GM20000 (cell line): Measurements from ENCODE around the gene SYTL3.

Experiments
- DNase-seq: peaks from one replicate; pipeline ENCODE4 v3.0.0; 2012; ENCODE audit warnings: low spot score
- CTCF ChIP-seq: IDR thresholded peaks from 2 replicates; pipeline ENCODE4 v1.5.1; 2012; ENCODE audit warnings: mild to moderate bottlenecking, control low read depth; ENCODE audit errors: extremely low read depth, missing control alignments

The SYTL3 gene

DNA sequence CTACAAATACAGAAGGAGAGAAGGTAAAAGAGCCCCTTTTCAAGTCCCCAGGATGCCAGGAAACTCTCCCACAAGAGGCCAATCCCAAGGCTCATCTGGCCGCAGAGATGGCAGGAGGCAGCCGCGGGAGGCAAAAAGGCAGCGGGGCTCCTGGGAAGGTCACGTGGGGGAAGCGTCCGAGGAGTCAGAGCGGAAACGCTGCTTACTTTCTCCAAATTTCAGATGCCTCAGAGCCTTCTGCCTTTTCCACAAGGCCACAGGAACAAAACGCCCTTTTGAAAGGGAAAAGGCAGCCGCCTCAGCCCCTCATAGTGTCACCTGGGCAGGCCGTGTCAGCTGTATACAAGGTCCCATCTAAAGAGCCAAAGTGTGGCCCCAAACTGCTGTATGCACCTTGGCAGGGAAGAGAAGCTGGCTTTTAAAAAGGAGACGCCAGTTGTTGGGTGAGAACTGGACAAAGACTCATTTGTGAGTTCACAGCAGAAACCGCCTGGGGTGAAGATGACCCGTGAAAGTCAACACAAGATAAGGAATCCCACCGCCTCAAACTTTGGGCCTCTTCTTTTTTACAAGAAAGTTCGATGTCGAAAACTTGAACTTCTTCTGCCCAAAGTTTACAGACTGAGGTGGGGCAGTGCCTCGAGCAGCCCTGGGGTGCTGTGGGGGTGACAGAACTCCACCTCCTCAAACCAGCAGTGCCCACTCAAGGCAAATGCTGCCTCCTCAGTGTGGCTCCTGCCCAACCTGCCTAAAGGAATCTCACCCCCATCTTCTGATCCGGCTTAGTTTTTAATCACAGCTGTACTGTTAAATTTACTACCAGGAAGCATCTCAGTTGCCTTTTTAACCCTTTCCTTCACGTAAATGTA, 124.0 kb downstream of the SYTL3 start:
- no peak for DNase-seq
- no peak for TF ChIP-seq CTCF

DNA sequence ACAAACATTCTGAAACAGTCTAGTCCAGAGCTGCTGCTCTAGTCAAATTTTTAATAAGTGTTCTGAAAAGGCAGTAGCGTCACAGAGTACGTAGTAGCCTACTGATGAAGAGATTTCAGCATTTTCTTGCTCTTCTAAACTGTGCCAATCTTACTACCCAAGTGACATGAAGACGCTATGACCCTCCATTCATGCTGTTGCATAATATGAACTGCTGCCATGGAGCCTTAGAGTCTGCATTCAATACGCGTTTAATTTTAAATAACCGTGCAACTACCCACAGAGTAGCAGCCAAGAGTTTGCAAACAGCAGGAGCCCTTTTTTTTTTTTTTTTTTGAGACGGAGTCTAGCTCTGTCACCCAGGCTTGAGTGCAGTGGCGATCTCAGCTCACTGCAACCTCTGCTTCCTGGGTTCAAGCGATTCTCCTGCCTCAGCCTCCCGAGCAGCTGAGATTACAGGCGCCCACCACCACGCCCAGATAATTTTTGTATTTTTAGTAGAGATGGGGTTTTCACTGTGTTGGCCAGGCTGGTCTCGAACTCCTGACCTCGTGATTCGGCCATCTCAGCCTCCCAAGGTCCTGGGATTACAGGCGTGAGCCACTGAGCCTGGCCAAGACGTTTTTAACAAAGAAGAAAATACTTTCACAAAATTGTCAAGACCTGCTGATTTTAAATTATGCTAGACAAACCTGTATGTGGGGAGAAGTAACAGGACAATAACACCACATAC, 125.0 kb downstream of the SYTL3 start:
- no peak for TF ChIP-seq CTCF

DNA sequence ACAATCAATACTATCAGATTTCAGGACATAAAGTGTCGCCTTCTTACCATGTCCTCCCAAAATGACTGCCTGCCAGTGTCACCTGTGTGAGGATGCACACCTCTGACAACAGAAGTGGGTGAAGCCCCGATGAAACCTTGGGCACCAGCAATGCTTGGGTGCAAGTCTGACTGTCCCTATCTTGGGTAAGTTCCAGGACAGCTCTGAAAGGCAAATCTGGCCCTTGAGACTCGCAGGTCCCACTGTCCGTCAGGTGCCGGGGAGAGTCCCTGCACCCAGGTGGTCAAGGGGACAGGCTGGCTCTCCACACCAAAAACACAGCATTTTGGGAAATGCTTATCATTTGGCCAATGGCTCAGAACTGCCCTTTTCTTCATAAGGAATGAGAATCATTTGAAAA, 126.0 kb downstream of the SYTL3 start:
- TF ChIP-seq CTCF, result no peak
- no peak for DNase-seq

More for the DNA sequence above, 125.0 kb downstream of the SYTL3 start:
- DNase-seq, result no peak

DNA sequence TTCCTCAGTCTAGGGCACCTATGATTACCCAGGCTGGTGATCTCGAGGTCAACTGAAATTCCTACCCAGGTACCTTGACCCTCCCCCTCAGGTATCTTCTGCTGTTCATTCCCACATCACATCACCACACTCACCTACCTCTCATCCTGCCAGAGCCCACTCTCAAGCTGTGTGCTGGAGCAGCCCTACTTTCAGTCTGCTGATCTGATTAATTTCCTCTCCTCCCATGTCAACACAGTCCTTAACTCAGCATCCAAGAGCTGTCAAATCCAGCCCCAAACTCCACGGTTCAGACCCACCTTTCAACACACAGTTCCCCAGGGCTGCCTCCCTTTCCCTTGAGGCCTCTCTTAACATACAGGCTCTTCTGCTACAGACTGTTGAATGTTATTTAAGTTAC, 126.9 kb downstream of the SYTL3 start:
- TF ChIP-seq CTCF, result no peak
- DNase-seq, result no peak

DNA sequence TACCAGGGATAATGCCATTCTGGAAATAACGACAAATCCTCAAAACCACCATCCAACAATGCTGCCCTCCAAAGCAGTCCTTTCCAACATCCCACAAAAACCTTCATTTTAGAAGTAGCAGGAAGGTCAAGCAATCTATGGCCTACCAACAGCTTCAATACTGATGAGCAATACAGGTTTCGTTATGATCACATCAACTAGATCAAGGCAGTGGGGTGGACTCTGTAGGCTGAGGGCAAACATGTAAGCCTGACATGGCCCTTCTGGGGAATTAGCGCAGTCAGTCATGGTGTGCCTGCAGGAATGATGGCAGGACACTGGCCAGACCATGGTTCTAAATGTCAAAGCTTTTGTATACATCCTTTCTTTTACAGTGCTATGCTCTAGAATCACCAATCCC, 127.7 kb downstream of the SYTL3 start:
- no peak for TF ChIP-seq CTCF

GRCh38 chr6:158778005-158778527, 128.2 kb downstream of the SYTL3 start:
- no peak for DNase-seq
- TF ChIP-seq CTCF, result no peak

More for the DNA sequence above, 127.7 kb downstream of the SYTL3 start:
- DNase-seq, result no peak

DNA sequence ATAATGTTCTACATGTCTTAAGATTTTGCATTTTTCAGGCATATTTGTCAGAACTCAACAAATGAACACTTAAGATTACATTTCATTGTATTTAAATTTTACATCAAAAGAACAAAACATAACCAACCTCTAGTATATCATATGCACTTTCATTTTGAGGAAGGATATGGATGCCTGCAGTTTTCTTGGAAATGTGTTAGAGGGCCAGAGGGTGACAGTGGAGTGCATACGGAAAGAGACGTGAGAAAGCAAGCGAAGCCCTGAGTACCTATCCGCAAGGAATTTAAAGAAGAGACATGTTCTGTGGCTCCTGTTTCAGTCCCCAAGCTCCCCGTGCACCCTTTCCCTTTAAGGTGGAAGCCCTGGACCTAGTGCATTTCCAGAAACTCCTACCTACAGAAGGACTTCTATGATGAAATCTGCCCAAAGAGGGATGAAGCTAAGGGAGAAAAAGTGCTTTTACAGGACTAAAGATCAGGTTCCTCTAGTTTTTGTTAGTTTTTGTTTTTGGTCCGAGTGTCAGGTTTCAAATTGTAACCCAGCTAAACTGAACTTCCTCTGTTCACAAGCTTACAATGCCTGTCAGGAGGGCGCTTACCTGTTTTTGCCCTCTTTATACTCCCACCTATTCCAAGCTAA, 130.5 kb downstream of the SYTL3 start:
- no peak for DNase-seq
- no peak for TF ChIP-seq CTCF
